ENCODE measurements around the gene TTC22. TPM values are rescaled to one million over a fixed set of nuclear protein-coding genes. Genes with fewer than 3 reads are reported as not detected.

The TTC22 gene
- total RNA-seq, 6 experiments from 2014 or later: 2.7 to 8.9 (median 4.7) TPM

DNA sequence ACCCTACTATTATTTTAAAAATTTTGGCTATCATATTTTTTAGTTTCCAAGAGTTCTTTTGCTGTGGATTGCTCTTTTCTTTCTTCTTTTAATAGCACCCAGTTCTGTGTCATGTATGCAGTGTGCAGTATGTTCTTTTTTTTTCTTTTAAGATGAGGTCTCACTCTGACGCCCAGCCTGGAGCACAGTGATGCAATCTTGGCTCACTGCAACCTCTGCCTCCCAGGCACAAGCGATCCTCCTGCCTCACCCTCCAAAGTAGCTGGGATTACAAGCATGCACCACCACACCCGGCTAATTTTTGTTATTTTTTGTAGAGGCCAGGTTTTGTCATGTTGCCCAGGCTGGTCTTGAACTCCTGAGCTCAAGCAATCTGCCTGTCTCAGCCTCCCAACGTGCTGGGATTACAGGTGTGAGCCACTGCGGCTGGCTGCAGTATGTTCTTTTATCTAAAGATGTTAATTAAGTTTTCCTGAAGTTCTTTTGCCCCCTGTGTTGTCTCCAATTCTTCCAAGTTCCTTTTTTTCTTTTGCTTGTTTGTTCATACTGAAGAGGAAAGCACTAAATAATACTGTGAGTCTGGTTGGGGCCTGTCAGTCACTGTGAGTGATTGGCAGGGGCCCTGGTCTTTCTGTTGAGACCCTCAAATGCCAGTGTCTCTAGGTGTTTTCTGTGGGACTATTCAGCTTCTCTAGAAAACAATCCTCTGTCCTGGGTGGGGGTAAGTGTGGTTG, 17.5 kb upstream of the TTC22 start:
- intact Hi-C loops (cut with DNase I): loop anchor here (10.0 kb wide), 1 partner anchor 144 kb away; no protein-coding TSS in a partner anchor

GRCh38 chr1:54816951-54817350, 15.8 kb upstream of the TTC22 start:
- TF ChIP-seq POLR2A (IDR thresholded peaks at IDR 0.05) (no peak), CTCF (IDR thresholded peaks at IDR 0.05) (no peak)
- DNase-seq (no peak), ATAC-seq (no peak)
- H3K36me3 ChIP-seq: no peaks in the 10 kb centered on the region
- 72% methylated on average over 3 of the region's 13 CpGs for WGBS (ENCODE audit: insufficient coverage, low coverage, low lambda C conversion rate, missing lambda C conversion rate)
- no peak overlapping the region for H3K4me3 ChIP-seq
- no peaks in the 10 kb centered on the region for H3K27me3 ChIP-seq
- H3K9me3 ChIP-seq: no peaks in the 10 kb centered on the region
- intact Hi-C loops (cut with DNase I): loop anchor here (10.0 kb wide), 1 partner anchor 142 kb away; no protein-coding TSS in a partner anchor
- H3K4me1 ChIP-seq: no peaks in the 10 kb centered on the region
- H3K27ac ChIP-seq: no peak overlapping the region

More for the DNA sequence above, 17.5 kb upstream of the TTC22 start:
- Histone ChIP-seq H3K27ac (no peak overlapping the region), H3K4me3 (no peak overlapping the region), H3K9me3 (peaks cover 0 to 3% (median under 1%) of the 10 kb centered on the region in 4 donors), H3K36me3 (no peaks in the 10 kb centered on the region), H3K4me1 (no peaks in the 10 kb centered on the region), H3K27me3 (no peaks in the 10 kb centered on the region)
- 63% methylated on average over 5 of the region's 5 CpGs for WGBS (ENCODE audit: insufficient coverage, low coverage, low lambda C conversion rate, missing lambda C conversion rate)
- DNase-seq (no peak), ATAC-seq (no peak)
- no peak for TF ChIP-seq POLR2A (IDR thresholded peaks at IDR 0.05)
- no peak for TF ChIP-seq CTCF (IDR thresholded peaks at IDR 0.05)

DNA sequence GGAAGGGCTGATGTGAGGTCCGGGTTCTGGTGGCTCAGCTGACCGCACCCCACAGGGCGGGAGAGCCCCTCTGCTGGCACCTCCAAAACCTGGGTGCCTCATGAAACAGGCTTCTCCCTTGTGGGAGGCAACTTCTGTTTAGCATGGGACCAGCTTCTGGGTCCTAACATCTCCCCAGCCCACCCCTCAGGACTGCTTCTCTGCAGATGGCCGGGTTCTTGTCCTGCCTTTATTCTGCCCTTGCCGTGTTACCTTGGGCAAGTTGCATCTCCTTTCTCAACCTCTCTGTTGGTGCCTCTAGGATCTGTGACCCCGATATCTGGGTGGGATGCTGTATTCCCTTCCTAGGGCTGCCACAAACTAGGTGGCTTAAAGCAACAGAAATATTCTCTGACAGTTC, 15.0 kb upstream of the TTC22 start:
- no peak for ATAC-seq
- no peak overlapping the region for H3K27ac ChIP-seq
- intact Hi-C loops (cut with DNase I): loop anchor here (10.0 kb wide), 1 partner anchor 141 kb away; no protein-coding TSS in a partner anchor
- no peaks in the 10 kb centered on the region for H3K36me3 ChIP-seq
- WGBS (ENCODE audit: insufficient coverage, low coverage, low lambda C conversion rate, missing lambda C conversion rate): 100% methylated on average over 2 of the region's 6 CpGs
- no peak for DNase-seq
- no peaks in the 10 kb centered on the region for H3K27me3 ChIP-seq
- peaks cover 0 to 1% (median 0%) of the 10 kb centered on the region in 4 donors for H3K4me1 ChIP-seq
- H3K4me3 ChIP-seq: no peak overlapping the region
- TF ChIP-seq POLR2A (IDR thresholded peaks at IDR 0.05) (no peak), CTCF (IDR thresholded peaks at IDR 0.05) (no peak)
- H3K9me3 ChIP-seq: no peaks in the 10 kb centered on the region

DNA sequence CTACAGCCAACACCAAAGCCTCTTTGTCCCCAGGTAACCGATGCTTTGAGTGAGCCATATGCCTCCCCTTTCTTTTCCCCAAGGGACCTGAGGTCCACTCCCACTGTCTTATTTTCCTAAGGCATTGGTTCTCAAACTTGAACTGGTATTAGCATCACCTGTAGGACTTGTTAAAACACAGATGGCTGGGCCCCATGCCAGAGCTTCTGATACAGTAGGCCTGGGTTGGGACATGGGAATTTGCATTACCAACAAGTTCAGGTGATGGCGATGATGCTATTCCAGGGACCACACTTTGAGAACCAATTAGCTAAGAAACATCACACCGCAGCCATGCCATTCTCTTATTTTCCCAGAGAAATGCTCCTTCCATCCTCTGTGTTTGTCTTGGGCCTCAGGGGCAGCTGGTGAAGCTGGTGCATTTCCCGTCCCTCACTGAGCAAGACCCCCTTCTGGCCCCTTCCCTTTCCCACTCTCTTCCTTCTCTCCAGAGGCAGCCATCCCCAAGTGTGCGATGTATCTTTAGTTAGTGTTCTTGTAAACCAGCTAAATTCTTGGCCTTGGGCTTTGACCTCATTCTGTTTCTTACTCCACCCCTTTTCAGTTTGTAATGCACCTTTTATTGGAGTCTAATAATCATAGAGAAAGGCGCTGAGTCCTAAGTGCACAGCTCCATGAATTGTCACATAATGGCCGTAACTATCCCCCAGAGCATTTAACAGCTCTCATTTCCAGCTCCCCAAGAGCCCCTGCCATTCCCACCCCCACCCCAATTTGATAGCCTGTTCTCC, 14.2 kb upstream of the TTC22 start:
- 91% methylated on average over 6 of the region's 7 CpGs for WGBS (ENCODE audit: insufficient coverage, low coverage, low lambda C conversion rate, missing lambda C conversion rate)
- H3K27ac ChIP-seq: no peak overlapping the region
- intact Hi-C loops (cut with DNase I): loop anchor here (10.0 kb wide), 1 partner anchor 140 kb away; no protein-coding TSS in a partner anchor
- H3K4me1 ChIP-seq: peaks cover 0 to 6% (median 0%) of the 10 kb centered on the region in 4 donors
- ATAC-seq (no peak), DNase-seq (no peak)
- no peaks in the 10 kb centered on the region for H3K9me3 ChIP-seq
- TF ChIP-seq POLR2A (IDR thresholded peaks at IDR 0.05) (no peak), CTCF (IDR thresholded peaks at IDR 0.05) (no peak)
- no peaks in the 10 kb centered on the region for H3K36me3 ChIP-seq
- H3K27me3 ChIP-seq: no peaks in the 10 kb centered on the region
- no peak overlapping the region for H3K4me3 ChIP-seq

All from right lobe of liver (tissue), 6 donors.